HG03565 (cell line): ENCODE results near the gene REV3L.
"Not testable (repeated sequence)": the region's sequence is repeated elsewhere in the genome, so short reads cannot be mapped to it uniquely, and the experiment has no call there.

Source experiments
- ATAC-seq: cut with Tn5 transposase; IDR thresholded peaks from one replicate; pipeline ENCODE4 v1.9.1; 2021; ENCODE audit warnings: mild to moderate bottlenecking, moderate library complexity; ENCODE audit not compliant: unreplicated experiment

Gene REV3L

DNA sequence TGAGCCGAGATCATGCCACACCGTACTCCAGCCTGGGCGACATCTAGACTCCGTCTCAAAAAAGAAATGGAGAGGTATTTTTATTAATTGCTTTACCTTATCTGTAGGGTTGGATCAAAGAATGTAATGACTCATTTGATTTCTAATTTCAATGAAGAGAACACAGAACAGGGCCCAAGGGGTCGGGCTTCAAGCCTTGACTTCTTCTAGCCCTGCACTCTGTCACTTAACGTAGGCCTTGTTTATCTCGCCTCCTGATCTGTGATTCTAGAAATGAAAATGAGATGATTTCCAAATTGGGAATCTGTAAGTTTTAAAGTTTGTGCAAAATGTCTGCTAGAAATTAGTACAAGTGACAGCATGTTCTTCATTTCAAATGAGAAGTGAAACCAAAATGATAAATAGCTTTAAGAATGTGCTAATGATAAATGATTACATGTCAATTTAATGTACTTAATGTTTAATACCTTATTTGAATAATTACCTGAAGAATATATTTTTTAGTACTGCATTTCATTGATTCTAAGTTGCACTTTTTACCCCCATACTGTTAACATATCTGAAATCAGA, 215.2 kb downstream of the REV3L start:
- no peak for ATAC-seq

DNA sequence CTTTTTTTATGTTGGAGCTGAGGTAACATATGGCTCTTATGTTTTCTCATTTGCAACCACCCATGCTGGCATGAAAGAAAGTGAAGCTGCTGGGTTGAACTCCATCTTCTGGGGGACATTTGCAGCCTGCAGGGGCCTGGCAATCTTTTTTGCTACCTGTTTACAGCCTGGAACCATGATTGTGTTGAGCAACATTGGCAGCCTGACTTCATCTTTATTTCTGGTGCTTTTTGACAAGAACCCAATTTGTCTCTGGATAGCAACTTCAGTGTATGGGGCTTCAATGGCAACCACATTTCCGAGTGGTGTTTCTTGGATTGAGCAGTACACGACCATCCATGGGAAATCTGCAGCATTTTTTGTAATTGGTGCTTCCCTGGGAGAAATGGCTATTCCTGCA, 216.7 kb downstream of the REV3L start:
- no peak for ATAC-seq

DNA sequence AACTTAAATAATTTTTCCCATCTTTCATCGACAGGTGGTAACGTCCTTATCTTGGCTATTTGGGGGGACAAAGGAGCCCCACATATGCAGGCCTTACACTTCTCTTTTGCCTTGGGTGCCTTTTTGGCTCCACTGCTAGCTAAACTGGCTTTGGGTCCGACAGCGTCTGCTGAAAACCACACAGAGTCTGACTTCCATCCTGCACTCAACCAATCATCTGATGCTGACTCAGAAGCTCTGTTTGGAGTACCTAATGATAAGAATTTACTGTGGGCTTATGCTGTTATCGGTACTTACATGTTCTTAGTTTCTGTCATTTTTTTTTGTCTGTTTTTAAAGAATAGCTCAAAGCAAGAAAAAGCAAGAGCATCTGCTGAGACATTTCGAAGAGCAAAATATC, 217.2 kb downstream of the REV3L start:
- ATAC-seq = no peak

DNA sequence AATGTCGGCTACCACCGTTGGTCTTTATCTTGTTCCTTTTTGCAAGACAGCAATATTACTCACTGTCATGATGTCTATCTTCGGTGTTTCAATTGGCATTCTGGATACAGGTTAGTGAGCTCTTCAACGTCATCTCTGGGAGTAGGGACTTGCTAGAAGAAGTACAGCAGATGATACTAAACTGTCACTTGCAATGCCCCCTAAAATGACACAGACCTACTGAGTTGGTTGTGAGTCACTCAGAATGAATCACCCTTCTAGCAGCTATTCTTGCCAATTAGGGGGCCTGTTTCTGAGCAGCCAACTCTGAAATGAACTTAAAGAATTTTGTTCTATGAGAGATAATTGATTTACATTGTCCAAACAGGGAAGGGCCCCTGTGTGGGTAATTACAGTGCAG, 219.2 kb downstream of the REV3L start:
- no peak for ATAC-seq

DNA sequence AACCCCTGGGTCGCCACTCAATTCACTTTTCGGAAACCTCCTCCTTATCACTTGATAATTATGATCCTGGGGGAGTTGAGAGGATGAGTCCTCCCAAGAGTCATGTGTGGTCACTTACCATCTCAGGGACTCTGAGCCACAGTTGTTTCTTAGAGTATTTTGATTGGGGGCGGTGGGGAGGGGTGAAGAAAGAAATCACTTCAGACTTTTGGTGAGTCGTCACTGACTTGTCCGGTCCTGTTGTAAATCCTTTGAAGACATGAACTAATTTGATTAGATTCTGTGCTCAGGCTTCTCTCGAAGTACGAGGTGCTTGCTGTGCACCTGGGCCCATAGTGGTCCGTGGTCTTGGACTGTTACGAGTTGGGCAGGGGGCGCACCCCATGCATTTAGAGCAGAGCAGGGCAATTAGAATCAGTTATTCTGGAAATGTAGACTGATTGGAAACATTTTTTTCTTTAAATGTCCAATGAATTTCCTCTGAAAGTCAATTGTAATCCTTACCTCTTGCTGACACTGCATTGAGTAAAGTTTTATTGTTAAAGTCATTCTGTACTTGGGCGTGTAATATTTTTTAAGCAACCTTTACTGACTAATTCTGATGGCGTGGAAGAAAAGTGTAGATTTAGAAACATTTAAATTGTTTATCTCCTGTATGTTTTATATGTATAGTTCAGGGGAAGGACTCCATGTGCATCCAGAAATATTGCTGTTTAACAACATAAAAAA, 222.3 kb downstream of the REV3L start:
- no peak for ATAC-seq

DNA sequence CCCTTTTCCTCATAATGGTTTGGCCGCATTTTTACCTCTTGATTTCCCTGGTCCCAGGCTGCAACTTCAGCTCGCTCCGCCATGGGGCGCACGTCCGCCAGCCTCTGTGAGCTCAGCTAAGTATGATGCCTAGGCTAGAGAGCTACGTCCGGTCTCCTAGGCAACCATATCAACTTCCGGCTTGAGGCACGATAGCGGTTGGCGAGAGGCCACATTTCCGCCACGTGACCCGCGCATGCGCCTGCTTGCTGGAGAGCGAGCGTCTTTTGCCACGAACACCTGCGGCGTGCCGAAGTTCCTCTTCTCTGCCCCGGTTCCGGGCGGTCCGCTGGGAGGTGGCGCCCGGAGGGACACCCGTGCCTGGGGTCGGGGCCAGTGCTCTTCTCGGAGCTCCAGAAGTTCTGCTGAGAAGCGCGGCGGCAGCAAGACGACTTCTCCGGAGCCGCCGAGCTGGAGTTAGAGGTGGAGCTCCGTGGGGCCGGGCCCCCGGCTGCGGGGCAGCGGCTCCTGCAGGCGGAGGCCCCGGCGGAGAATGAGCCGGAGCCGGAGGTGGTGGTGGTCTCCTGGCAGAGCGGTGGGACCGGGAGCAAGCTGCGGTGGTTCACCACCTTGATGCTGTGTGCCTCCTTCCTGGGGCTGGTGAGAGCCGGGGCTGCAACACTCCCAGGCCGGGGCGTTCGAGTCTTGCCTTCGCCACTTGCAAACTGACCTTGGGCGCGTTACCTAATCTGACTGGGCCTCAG, 223.8 kb downstream of the REV3L start:
- peak; percentile 98 for ATAC-seq

DNA sequence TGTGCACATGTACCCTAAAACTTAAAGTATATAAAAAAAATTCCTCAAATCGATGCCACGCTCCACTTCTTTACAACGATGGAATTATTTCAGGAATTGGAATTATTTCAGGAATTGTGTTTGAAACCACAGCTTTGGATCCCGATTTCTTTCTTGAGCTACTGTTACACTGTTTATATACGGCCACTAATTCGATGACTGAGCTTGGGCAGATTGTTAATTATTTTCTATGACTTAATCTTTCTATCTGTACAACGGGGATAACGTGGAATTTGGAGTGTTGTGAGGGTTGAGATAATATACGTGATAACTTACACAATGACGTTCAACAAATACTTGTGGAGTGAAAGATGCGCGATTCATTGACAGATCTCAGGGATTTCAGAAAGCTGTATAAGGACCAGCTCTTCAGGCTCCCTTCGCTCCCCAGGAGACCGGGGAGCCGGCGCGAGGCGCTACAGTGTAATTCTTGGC, 224.4 kb downstream of the REV3L start:
- ATAC-seq = no peak

DNA sequence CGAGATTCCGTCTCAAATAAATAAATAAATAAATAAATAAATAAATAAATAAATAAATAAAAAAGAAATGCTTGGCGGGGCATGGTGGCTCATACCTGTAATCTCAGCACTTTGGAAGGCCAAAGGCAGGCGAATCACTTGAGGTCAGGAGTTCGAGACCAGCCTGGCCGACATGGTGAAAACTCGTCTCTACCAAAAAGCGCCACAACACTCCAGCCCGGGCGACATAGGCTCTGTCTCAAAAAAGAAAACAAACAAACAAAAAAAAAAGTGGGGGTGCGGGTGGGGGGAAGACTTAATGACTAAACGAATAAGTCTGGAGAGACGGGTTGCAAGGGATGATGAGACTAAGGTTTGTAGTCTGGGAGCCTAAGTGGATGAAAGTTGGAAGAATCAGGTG, 225.0 kb downstream of the REV3L start:
- no peak for ATAC-seq

DNA sequence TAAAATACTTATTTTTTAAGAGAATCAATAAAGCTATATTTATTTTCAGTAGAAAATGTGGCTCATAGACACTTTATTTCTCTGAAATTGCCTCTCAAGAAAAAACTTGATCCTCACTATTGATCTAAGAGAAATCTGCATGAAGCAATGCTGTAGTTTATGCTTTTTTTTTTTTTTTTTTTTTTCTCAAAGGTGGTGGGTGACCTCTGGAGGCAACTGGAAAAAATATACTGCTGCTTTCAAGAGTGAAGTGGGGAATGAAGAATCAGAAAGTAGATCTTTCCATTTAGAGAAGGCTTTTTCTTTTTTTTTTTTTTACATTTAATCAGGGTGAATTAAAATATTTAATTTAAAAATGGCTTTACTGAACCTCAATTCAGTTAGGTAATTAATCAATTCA, 226.4 kb downstream of the REV3L start:
- no peak for ATAC-seq

DNA sequence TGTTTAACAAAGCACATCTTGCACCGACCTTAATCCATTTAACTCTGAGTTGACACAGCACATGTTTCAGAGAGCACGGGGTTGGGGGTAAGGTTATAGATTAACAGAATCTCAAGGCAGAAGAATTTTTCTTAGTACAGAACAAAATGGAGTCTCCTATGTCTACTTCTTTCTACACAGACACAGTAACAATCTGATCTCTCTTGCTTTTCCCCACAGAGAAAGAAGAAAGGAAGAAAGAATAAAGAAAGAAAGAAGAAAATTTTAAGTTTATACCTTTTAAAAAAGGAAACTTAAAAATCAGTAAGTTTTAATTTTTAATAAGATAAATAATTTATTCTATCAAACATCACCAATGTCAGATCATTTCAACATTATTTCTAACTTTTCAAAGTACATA, 227.2 kb downstream of the REV3L start:
- not testable (repeated sequence) for ATAC-seq

DNA sequence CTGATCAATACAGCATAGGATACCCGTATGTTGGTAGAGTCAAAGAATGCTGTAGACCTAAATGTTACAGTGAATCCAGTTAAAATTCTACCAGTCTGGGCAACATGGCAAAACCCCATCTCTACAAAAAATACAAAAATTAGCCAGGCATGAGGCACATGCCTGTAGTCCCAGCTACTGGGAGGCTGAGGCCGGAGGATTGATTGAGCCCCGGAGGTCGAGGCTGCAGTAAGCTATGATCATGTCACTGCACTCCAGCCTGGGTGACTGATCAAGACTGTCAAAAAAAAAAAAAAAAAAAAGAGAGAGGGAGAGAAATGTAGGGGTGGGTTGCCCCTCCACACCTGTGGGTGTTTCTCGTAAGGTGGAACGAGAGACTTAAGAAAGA, 228.2 kb downstream of the REV3L start:
- no peak for ATAC-seq

DNA sequence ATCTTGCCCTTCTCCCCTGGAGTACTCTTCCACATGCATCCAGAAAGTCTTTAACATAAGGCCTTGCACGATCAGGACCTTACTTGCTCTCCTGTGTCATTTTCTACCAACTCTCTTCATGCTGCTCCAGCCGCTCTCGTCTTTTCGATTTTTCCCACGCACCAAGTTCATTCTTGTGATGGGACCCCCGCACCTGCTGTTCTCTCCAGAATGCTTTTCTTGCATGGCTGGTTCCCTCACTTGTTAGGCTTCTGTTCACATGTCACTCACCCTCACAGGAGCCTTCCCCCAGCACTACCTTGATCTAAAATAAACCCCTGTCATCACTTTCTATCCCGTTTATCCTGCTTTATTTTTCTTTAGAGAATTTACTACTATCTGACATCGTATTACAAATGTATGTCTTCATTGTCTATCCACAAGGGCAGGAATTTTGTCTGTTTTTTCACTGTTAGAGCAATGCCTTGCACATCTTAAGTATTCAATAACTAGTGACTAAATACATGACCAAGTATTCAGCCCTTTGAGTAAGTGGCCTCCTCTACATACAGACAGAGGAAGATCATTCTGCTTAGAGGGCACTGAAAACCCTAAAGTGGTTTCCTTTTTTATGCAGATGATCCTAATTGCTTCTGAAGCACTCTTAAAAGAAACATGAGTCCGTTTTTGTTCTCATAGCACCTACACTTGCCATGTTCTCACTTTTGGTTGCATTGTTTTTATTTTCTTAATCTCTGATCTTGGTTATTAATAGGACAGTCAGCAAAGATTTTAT, 228.8 kb downstream of the REV3L start:
- no peak for ATAC-seq

DNA sequence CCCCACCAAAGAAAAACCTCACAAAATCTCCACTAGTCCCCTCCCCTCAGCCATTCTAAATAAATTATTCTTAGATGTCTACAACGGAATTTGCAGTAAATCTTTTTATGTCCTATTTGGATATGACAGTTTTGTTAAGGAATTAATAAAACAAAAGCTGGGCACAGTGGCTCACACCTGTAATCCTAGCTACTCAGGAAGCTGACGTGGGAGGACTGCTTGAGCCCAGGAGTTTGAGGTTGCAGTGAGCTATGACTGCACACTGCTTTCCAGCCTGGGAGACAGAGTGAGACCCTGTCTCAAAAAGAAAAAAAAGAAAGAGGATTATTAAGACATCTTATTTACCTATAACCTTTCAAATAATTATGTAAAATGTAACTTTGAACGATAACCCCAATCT, 230.3 kb downstream of the REV3L start:
- ATAC-seq = no peak

DNA sequence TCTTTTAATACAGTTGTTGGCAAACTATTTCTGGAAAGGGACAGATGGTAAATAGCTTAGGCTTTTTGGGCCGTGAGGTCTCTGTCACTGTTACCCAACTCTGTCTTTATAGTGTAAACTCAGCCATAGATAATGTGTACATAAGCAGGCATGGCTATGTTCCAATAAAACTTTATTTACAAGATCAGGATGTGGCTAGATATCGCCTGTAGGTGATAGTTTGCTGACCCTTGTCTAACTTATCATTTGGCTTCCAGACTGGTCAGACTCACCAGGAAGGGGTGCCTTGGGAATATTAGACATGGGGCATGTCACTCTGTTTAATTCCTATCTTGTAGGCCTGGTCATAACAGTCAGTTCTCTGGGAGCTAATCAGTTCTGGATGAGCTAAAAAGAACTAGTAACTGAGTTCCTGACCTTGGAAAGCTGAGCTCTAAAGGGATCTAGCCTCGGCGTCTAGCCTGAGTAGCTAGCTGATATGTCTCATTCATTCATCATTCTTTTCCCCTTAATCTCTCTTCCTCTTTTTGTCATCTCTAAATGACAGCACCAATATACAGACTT, 232.1 kb downstream of the REV3L start:
- no peak for ATAC-seq
